CD14-positive monocyte (primary cell): Measurements from ENCODE around the gene TMEM53. TPM values are rescaled to one million over a fixed set of nuclear protein-coding genes. Genes with fewer than 3 reads are reported as not detected.

Experiments
- DNase-seq, 3 donors: peaks; one replicate each; pipeline ENCODE4 v3.0.0-alpha.2; 2011 to 2022
- H2AFZ ChIP-seq: 2 replicates; pipeline ENCODE4 v1.6.0; 2012; ENCODE audit warnings: mild to moderate bottlenecking, low read depth, low read length, inconsistent platforms; ENCODE audit not compliant: insufficient read depth, poor library complexity, severe bottlenecking
- H3K27ac ChIP-seq, 2 donors: 1 replicate in 1 of 2; 2 replicates in 1 of 2; pipeline ENCODE4 v1.5.1; 2012 to 2013; ENCODE audit warnings: low read length in 2 of 2, control low read depth in 1 of 2, inconsistent platforms in 1 of 2, low read depth in 1 of 2, mild to moderate bottlenecking in 1 of 2
- H3K27me3 ChIP-seq, 2 donors: one replicate each; pipeline versions ENCODE4 v1.6.0 to v1.6.1; 2011 to 2013; ENCODE audit warnings: low read length in 2 of 2; ENCODE audit not compliant: control insufficient read depth in 2 of 2, insufficient read depth in 2 of 2
- H3K36me3 ChIP-seq, 2 donors: replicated peaks in 1 of 2; 1 replicate in 1 of 2; 2 replicates in 1 of 2; pipeline versions ENCODE4 v1.5.1 to v1.6.1; 2012 to 2013; ENCODE audit warnings: low read length in 2 of 2, control low read depth in 1 of 2, inconsistent platforms in 1 of 2, mild to moderate bottlenecking in 1 of 2; ENCODE audit not compliant: insufficient read depth in 2 of 2, control insufficient read depth in 1 of 2
- H3K4me1 ChIP-seq, 2 donors: 1 replicate in 1 of 2; 2 replicates in 1 of 2; pipeline versions ENCODE4 v1.5.1 to v1.6.1; 2012 to 2013; ENCODE audit warnings: low read length in 2 of 2, control low read depth in 1 of 2, inconsistent platforms in 1 of 2, mild to moderate bottlenecking in 1 of 2, moderate library complexity in 1 of 2; ENCODE audit not compliant: insufficient read depth in 2 of 2, control insufficient read depth in 1 of 2
- H3K4me2 ChIP-seq: replicated peaks from 2 replicates; pipeline ENCODE3; 2012; ENCODE audit warnings: low read length, moderate library complexity, mild to moderate bottlenecking; ENCODE audit not compliant: poor library complexity, severe bottlenecking; ENCODE audit errors: extremely low read depth
- H3K4me3 ChIP-seq, 3 experiments: fragments of 200-600 bp in 1 of 3; sonication (generic) in 1 of 3; replicated peaks in 1 of 3; 1 replicate in 2 of 3; 2 replicates in 1 of 3; pipeline ENCODE4 v1.5.1; 2011 to 2013; ENCODE audit warnings: low read length in 3 of 3, mild to moderate bottlenecking in 3 of 3, control low read depth in 2 of 3, low read depth in 2 of 3, inconsistent platforms in 1 of 3, moderate library complexity in 1 of 3
- H3K79me2 ChIP-seq: 2 replicates; pipeline ENCODE4 v1.6.0; 2012; ENCODE audit warnings: mild to moderate bottlenecking, control low read depth, inconsistent platforms, low read length, moderate library complexity; ENCODE audit not compliant: insufficient read depth
- H3K9ac ChIP-seq: 2 replicates; pipeline ENCODE4 v1.6.0; 2017; ENCODE audit warnings: low read length, mild to moderate bottlenecking; ENCODE audit not compliant: insufficient read depth, poor library complexity, severe bottlenecking
- H3K9me3 ChIP-seq, 2 donors: replicated peaks in 1 of 2; 1 replicate in 1 of 2; 2 replicates in 1 of 2; pipeline versions ENCODE4 v1.5.1 to v1.6.1; 2012 to 2013; ENCODE audit warnings: low read length in 2 of 2, control low read depth in 1 of 2; ENCODE audit not compliant: control insufficient read depth in 1 of 2, insufficient read depth in 1 of 2
- H4K20me1 ChIP-seq: 2 replicates; pipeline ENCODE4 v1.6.0; 2012; ENCODE audit warnings: mild to moderate bottlenecking, low read length, control low read depth, moderate library complexity; ENCODE audit not compliant: insufficient read depth
- H3K27ac Mint-ChIP-seq, 7 donors: one replicate each; pipeline ENCODE4 v1.8.0; 2020; ENCODE audit warnings: mild to moderate bottlenecking in 7 of 7, mixed read lengths in 7 of 7, moderate library complexity in 6 of 7, inconsistent platforms in 2 of 7
- H3K27me3 Mint-ChIP-seq, 3 donors: one replicate each; pipeline ENCODE4 v1.8.0; 2021 to 2022; ENCODE audit warnings: low read depth in 3 of 3, mild to moderate bottlenecking in 3 of 3, mixed read lengths in 3 of 3, moderate library complexity in 3 of 3, inconsistent platforms in 1 of 3
- H3K36me3 Mint-ChIP-seq, 2 donors: one replicate each; pipeline ENCODE4 v1.8.0; 2020; ENCODE audit warnings: mixed read lengths in 2 of 2, inconsistent platforms in 1 of 2, mild to moderate bottlenecking in 1 of 2
- H3K4me1 Mint-ChIP-seq: one replicate; pipeline ENCODE4 v1.8.0; 2020; ENCODE audit warnings: mild to moderate bottlenecking, mixed read lengths
- H3K4me3 Mint-ChIP-seq, 2 donors: one replicate each; pipeline ENCODE4 v1.8.0; 2020; ENCODE audit warnings: mild to moderate bottlenecking in 2 of 2, mixed read lengths in 2 of 2, moderate library complexity in 1 of 2
- H3K9me3 Mint-ChIP-seq, 7 donors: one replicate each; pipeline ENCODE4 v1.8.0; 2020 to 2022; ENCODE audit warnings: mixed read lengths in 7 of 7, mild to moderate bottlenecking in 6 of 7, moderate library complexity in 6 of 7, inconsistent platforms in 2 of 7
- CTCF ChIP-seq: fragments of 200-600 bp; IDR thresholded peaks from one replicate; pipeline ENCODE4 v1.8.0; 2022; ENCODE audit warnings: antibody characterized with exemption, mild to moderate bottlenecking
- WGBS: methylation state at CpG from one replicate; pipeline ENCODE4 v1.1.5; 2013; ENCODE audit warnings: missing lambda C conversion rate; ENCODE audit not compliant: insufficient coverage; 5-methylcytosine and 5-hydroxymethylcytosine counted together
- intact Hi-C, 2 donors: fragments of 100-400 bp; cut with micrococcal nuclease; formaldehyde crosslinking; loops; one replicate each; pipeline versions ENCODE4 v1.15.0 to v1.15.1; 2023
- polyA plus RNA-seq, 3 donors: library from polyadenylated mRNA; depleted of rRNA in 1 of 3; unstranded in 2 of 3; stranded (reverse) in 1 of 3; fragments of 300-500 nt in 2 of 3; fragments of >200 nt in 1 of 3; fragmentation: Illumina TruSeq in 2 of 3; gene quantifications; 1 replicate in 2 of 3; 2 replicates in 1 of 3; pipeline ENCODE4 v1.2.3, GENCODE V29; 2012 to 2021

The TMEM53 gene
- polyA plus RNA-seq, 3 donors: 4.8 to 8.8 (median 8.6) TPM

- Histone ChIP-seq H3K4me2 (no peak overlapping the region), H3K9ac (no peak overlapping the region)
Measured at GRCh38 chr1:44678120-44678519, 3.8 kb upstream of the TMEM53 start.

GRCh38 chr1:44677201-44677766, 3.0 kb upstream of the TMEM53 start:
- Histone ChIP-seq H3K9ac (no peak overlapping the region), H3K9me3 (no peaks in the 10 kb centered on the region), H3K4me2 (peak overlapping the region; percentile 60), H3K4me1 (peaks cover 64 to 69% of the 10 kb centered on the region in 2 donors), H4K20me1 (peaks cover 6% of the 10 kb centered on the region), H3K36me3 (no peaks in the 10 kb centered on the region), H2AFZ (peak overlapping the region; percentile 10), H3K27me3 (no peaks in the 10 kb centered on the region), H3K79me2 (peaks cover 11% of the 10 kb centered on the region), H3K27ac (peak overlapping the region; percentile 37 to 85), H3K4me3 (peak overlapping the region in 1 of 3 experiments; percentile 43)
- H3K27me3 Mint-ChIP-seq: peaks cover 0 to 2% (median 0%) of the 10 kb centered on the region in 3 donors
- peaks cover 39% of the 10 kb centered on the region for H3K4me1 Mint-ChIP-seq
- intact Hi-C loops: loop anchor here in 1 of 2 donors (10.0 kb wide), 1 partner anchor 48 kb away; no protein-coding TSS in a partner anchor
- TF ChIP-seq CTCF: peak; percentile 89
- H3K27ac Mint-ChIP-seq: no peak overlapping the region
- peaks cover 3% of the 10 kb centered on the region in 2 donors for H3K36me3 Mint-ChIP-seq
- H3K9me3 Mint-ChIP-seq: no peaks in the 10 kb centered on the region
- peak; percentile 72 to 89 (median 81) for DNase-seq
- 47% methylated on average over 6 of the region's 6 CpGs for WGBS
- H3K4me3 Mint-ChIP-seq: no peak overlapping the region

More at GRCh38 chr1:44678120-44678519, 3.8 kb upstream of the TMEM53 start:
- no peak overlapping the region for H2AFZ ChIP-seq
- intact Hi-C loops: loop anchor here in 1 of 2 donors (10.0 kb wide), 1 partner anchor 47 kb away; no protein-coding TSS in a partner anchor
- no peak for DNase-seq
- 65% methylated on average over 2 of the region's 2 CpGs for WGBS
- peaks cover 0 to 3% (median 2%) of the 10 kb centered on the region in 3 donors for H3K27me3 Mint-ChIP-seq
- peak overlapping the region in 1 of 3 experiments; percentile 43 for H3K4me3 ChIP-seq
- no peaks in the 10 kb centered on the region for H3K9me3 ChIP-seq
- H4K20me1 ChIP-seq: peaks cover 6% of the 10 kb centered on the region
- H3K36me3 ChIP-seq: no peaks in the 10 kb centered on the region
- peaks cover 64 to 69% of the 10 kb centered on the region in 2 donors for H3K4me1 ChIP-seq
- peaks cover 3% of the 10 kb centered on the region in 2 donors for H3K36me3 Mint-ChIP-seq
- H3K9me3 Mint-ChIP-seq: no peaks in the 10 kb centered on the region
- peaks cover 7% of the 10 kb centered on the region for H3K79me2 ChIP-seq
- H3K27me3 ChIP-seq: no peaks in the 10 kb centered on the region
- H3K27ac ChIP-seq: peak overlapping the region in 1 of 2 donors; percentile 85
- H3K4me1 Mint-ChIP-seq: peaks cover 37% of the 10 kb centered on the region
- H3K4me3 Mint-ChIP-seq: no peak overlapping the region
- H3K27ac Mint-ChIP-seq: no peak overlapping the region
- no peak for TF ChIP-seq CTCF
